ENCODE data around the gene PDE11A.

PDE11A gene

GRCh38 chr2:177693658-177694339, 378.8 kb downstream of the PDE11A start:
- DNase-seq (ENCODE audit: low read depth in 2 of 2), result no peak

GRCh38 chr2:177692783-177693269, 379.8 kb downstream of the PDE11A start:
- DNase-seq (ENCODE audit: low read depth in 2 of 2), result no peak

DNA sequence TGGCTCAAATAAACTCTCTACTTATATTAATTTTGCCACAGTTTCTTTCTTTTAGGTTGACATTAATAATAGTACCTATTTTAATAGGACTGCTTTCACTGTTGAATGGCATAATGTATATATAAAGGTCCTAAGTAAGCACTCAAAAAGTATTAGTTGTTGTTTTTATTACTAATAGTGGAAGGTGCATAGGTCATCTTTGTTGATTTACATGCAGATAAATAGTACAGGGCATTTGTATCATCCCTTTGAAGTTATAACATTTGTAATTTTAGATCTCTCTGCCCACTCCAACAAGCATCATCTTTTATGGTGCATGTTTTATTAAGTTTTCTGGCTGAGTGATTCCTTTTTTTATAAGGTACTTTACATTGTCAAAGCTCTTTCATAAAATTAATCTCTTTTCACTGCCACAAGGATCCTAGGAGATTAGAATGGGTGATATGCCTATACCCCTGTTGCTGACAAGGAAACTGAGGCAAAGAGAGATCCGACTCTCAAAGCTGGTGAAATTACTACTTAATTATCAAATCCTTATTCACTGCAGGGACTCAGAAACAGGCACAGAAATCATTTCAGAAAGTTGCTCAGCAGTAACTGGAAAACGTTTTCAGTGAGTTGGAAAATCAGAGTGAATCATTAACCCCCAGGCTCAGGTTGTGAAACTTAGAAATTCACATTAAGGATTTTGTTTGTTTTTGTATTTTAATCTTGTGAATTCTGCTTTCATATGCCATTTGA, 380.4 kb downstream of the PDE11A start:
- no peak for DNase-seq (ENCODE audit: low read depth in 2 of 2)

- no peak for DNase-seq (ENCODE audit: low read depth in 2 of 2)
These were observed 381.4 kb downstream of the PDE11A start for GRCh38 chr2:177691177-177691576.

- no peak for DNase-seq (ENCODE audit: low read depth in 2 of 2)
These were observed 383.0 kb downstream of the PDE11A start for GRCh38 chr2:177689623-177690022.

GRCh38 chr2:177688844-177689243, 383.7 kb downstream of the PDE11A start:
- DNase-seq (ENCODE audit: low read depth in 2 of 2), result no peak

DNA sequence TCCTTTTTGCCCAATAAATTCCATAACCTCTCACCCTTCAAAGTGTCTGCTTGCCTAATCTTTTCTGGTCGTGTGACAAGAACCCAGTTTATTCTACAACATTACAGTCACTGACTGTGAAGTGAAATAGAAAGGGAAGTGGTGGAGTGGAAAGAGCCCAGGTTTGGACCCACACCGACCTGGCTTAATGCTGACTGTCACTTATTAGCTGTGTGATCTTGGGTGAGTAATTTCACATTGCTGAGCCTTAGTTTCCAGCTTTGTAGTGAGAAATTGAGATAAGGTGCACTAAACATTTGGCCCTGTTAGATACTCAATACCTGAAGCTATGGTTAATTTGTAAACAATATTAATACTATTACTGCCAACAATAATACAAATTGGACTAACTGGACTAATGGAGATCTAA, 388.9 kb downstream of the PDE11A start:
- no peak for DNase-seq (ENCODE audit: low read depth in 2 of 2)

GRCh38 chr2:177682836-177683660, 389.5 kb downstream of the PDE11A start:
- no peak for DNase-seq (ENCODE audit: low read depth in 2 of 2)

- DNase-seq (ENCODE audit: low read depth in 2 of 2), result no peak
These were observed 390.6 kb downstream of the PDE11A start for GRCh38 chr2:177682006-177682405.

DNA sequence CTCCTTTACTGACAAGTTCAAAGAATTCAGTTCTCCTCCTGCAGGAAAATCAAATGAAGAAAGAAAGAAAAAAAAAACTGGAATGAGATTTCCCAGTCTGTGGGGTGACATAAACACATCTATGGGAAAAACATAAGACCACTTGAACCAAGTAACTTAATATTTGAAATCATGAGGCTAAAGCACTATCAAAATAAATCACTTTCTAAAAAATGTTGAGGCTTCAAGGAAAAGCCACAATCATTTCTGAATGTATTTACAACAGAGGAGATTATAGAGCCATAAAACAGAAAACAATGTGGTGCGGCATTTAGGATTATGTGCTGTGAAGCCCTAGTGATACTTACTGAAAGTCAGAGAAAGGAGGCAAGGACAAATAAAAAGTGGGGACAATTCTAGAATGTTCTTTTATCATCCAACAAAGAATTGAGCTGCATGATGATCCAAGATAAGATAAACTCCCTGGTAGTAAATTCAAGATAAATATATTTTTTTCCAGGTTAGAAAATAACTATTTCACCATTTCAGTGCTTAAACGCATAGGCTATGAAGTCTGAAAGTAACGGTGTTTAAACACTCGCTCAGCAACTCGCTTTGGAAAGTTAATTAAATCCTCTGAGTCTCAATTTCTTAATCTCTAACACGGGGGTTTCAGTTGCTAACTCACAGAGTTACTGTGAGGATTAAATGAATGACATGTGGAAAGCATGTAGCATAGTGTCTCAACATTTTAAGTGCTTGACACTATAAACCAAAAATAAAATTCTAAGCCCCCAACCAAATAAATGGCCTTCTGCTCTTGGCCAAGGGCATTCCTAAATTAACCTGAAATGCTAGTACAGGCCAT, 391.5 kb downstream of the PDE11A start:
- DNase-seq (ENCODE audit: low read depth in 2 of 2), result no peak

DNA sequence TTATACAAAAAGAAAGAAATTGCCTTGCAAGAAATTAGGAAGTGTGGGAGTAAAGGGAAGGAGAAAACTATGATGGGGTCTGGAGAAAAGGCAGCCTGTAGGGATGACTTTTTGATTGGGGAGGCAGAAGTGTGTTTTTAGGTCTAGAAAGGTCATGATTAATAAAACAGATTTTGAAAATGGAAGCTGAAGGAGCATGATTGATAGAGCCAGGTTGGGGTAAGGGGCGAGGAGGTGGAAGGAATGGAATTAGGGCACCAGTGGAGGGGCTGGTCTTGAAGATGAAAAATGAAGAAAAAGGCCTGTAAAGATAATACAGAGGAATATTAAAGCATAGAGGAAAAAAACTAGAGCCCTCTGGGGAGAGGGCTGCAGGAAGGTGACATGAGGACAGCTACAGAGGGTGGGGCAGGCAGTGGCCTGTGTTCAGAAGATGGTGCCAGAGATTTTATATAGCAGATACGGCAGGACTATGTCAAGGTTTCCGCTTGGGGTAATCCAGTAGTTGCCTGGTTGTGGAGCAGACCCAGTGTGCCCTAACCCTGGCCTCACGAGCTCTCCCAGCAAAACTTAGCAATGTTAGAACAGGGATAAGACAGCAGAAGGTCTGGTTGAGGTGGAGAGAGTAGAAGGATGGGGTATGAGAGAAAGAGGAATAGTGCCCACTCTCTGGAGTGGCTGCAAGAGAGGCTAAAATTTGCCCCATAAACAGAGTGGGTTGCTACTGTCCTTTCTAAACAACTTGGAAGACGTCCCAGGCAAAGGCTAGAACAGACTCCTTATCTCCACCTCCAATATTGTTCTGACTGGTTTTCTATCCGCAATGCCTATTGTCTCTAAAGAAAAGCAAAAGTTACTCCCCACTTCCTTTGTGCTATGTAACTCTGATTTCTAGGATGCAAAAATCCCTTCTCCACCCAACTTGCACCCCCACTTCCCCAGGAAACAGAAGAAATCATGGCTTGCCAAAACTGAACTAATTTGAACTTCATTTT, 392.7 kb downstream of the PDE11A start:
- DNase-seq (ENCODE audit: low read depth in 2 of 2), result no peak

DNA sequence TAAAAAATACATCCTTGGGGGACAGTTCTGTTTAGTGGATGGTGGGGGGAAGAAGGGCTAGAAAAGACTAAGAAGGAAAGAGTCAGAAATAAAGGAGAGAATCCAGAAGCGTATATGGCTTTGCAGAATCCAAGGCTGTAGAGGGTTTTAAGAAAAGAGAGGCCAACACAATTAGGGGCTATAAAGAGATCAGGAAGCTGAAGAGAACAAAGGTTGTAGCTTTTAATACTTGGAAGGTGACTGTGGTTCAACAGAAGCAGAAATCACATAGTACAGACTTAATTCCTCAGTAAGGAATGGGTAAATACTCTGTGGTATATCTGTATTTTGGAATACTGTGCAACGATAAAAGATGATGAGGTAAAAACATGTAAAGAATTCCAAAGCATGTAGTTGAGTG, 393.6 kb downstream of the PDE11A start:
- DNase-seq (ENCODE audit: low read depth in 2 of 2), result no peak

GRCh38 chr2:177676636-177677035, 395.9 kb downstream of the PDE11A start:
- DNase-seq (ENCODE audit: low read depth in 2 of 2), result no peak

DNA sequence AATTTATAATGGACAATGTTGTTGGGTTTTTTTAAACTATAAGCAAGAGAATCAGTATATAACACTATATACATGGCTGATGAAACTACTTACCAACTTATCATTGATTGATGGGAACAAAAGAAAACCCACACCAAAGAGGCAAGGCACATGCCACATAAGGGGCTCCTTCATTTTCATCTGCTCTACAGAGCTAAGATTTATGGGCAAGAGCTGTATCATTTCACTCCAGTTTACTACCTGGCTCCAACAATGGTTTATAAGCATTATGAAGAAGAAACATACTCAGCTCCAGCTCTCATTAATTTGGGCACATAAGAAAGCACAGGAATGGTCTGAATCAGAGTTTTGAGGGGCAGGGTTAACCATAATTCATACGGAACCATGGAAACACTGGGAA, 396.8 kb downstream of the PDE11A start:
- no peak for DNase-seq (ENCODE audit: low read depth in 2 of 2)

GRCh38 chr2:177675350-177675821, 397.2 kb downstream of the PDE11A start:
- no peak for DNase-seq (ENCODE audit: low read depth in 2 of 2)

DNA sequence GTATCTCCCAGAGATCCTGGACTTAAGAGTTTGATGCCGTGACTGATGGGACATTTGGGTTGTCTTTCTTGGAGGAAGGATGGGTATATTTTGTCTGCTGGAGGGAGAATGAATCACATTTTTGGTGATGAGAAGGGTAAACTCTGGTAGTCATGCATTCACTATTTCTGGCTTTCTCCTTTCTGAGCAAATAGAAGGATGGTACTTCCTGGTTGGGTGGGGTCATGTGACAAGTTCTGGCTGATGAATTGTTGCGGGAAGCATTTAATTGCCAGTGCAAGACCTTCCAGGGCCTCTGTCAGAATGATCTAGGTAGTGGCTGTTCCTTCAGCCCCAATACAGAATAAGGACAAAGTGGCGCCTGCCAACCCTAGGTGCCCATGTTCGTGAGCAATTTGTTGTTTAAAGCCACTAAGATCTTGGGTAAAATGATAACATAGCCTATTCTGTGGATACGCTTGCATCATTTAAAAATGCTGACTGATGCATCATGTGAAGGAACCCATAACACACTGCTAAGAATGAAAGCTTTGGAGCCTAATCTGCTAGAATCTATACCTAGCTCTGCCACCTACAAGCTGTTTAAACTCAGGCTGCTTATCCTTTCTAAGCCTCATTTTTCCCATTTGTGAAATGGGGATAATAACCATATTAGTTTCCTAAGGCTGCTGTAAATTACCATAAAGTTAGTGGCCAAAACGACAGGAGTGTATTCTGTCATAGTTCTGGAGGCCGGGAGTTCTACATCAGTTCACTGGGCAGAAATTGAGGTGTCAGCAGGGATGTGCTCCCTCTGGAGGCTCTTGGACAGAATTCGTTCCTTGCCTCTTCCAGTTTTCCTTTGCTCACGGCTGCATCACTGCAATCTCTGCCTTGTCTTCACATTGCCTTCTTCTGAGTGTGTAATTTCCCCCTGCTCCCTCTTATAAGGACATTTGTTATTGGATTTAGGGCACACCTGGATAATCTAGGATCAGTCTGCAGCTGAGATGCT, 398.7 kb downstream of the PDE11A start:
- no peak for DNase-seq (ENCODE audit: low read depth in 2 of 2)

GRCh38 chr2:177671662-177672061, 400.9 kb downstream of the PDE11A start:
- DNase-seq (ENCODE audit: low read depth in 2 of 2), result no peak

- no peak for DNase-seq (ENCODE audit: low read depth in 2 of 2)
These were observed 401.6 kb downstream of the PDE11A start for GRCh38 chr2:177670791-177671535.

Measured in fibroblast of skin of left biceps (primary cell).